Measurements from ENCODE around the gene RTN4.

Gene RTN4

DNA sequence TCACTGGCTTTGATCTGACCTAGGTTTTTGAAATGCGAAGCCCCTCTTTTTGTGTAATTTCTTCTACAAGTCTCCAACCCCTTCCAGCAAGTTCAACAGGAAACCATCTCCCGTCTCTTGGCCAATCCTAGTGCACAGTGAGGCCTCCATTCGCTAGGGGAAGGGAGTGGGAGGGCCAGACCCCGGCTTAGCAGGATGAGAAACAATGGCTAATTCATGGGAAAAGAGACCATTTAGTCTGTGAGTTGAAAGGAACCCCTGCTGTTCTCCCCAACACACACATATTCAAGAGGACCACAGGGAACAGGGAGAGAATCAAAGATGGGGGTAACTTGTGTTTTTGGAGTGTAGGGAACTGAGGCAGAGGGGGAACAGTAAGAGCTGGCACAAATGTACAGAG is 83.0 kb downstream of the RTN4 start:
- Histone ChIP-seq H3K27me3 (ENCODE audit: insufficient read depth, low read length, poor library complexity) (no peaks in the 10 kb centered on the region), H3K36me3 (ENCODE audit: insufficient read depth, low read length) (peaks cover 43% of the 10 kb centered on the region), H3K4me1 (ENCODE audit: insufficient read depth, low read length) (no peaks in the 10 kb centered on the region), H3K79me2 (ENCODE audit: insufficient read depth, low read length) (no peaks in the 10 kb centered on the region), H3K4me3 (ENCODE audit: low read depth in 1 of 2, low read length in 2 of 2) (no peak overlapping the region), H4K20me1 (ENCODE audit: insufficient read depth, low read length) (peaks cover 13% of the 10 kb centered on the region; the same call in 1 of the 2 replicates), H3K9ac (ENCODE audit: low read depth, low read length) (no peak overlapping the region), H3K27ac (ENCODE audit: low read length) (no peak overlapping the region), H3K9me3 (ENCODE audit: insufficient read depth, low read length, severe bottlenecking) (no peaks in the 10 kb centered on the region), H2AFZ (ENCODE audit: low read depth, low read length) (no peak overlapping the region), H3K4me2 (ENCODE audit: insufficient read depth, low read length) (no peak overlapping the region)
- TF ChIP-seq, protein P1, sequence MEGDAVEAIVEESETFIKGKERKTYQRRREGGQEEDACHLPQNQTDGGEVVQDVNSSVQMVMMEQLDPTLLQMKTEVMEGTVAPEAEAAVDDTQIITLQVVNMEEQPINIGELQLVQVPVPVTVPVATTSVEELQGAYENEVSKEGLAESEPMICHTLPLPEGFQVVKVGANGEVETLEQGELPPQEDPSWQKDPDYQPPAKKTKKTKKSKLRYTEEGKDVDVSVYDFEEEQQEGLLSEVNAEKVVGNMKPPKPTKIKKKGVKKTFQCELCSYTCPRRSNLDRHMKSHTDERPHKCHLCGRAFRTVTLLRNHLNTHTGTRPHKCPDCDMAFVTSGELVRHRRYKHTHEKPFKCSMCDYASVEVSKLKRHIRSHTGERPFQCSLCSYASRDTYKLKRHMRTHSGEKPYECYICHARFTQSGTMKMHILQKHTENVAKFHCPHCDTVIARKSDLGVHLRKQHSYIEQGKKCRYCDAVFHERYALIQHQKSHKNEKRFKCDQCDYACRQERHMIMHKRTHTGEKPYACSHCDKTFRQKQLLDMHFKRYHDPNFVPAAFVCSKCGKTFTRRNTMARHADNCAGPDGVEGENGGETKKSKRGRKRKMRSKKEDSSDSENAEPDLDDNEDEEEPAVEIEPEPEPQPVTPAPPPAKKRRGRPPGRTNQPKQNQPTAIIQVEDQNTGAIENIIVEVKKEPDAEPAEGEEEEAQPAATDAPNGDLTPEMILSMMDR (IDR thresholded peaks at IDR 0.05; ENCODE audit: borderline replicate concordance, extremely low read depth, low read length, poor library complexity, severe bottlenecking): no peak
- TF ChIP-seq EZH2 (IDR thresholded peaks at IDR 0.05; ENCODE audit: borderline replicate concordance, low read depth, low read length, severe bottlenecking): no peak
- DNase-seq (no peak), ATAC-seq (ENCODE audit: insufficient read depth, low read depth) (no peak)

DNA sequence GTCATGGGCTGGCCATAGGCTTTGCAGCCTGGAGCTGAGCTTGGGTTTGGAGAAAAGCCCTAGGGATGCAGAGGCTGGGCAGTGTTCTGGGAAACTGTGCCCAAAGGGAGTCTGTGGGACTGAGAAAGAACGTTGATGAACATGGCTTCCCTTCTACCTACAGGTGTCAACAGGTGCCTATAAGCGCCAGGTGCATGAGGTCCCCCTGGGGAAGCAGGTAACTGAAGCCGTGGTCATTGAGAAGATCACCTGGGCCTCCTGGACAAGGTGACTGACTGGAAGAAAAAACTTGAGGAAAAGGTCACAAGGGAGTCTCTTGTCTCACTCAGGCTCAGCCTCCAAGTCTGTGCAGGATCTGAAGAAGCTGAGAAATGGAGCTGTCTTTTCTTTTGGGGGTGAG is 83.4 kb downstream of the RTN4 start:
- Histone ChIP-seq H3K9ac (ENCODE audit: low read depth, low read length) (no peak overlapping the region), H3K27ac (ENCODE audit: low read length) (no peak overlapping the region), H3K9me3 (ENCODE audit: insufficient read depth, low read length, severe bottlenecking) (no peaks in the 10 kb centered on the region), H3K4me2 (ENCODE audit: insufficient read depth, low read length) (no peak overlapping the region), H3K4me1 (ENCODE audit: insufficient read depth, low read length) (no peaks in the 10 kb centered on the region), H3K27me3 (ENCODE audit: insufficient read depth, low read length, poor library complexity) (no peaks in the 10 kb centered on the region), H3K4me3 (ENCODE audit: low read depth in 1 of 2, low read length in 2 of 2) (no peak overlapping the region), H3K79me2 (ENCODE audit: insufficient read depth, low read length) (no peaks in the 10 kb centered on the region), H2AFZ (ENCODE audit: low read depth, low read length) (no peak overlapping the region), H4K20me1 (ENCODE audit: insufficient read depth, low read length) (peaks cover 9% of the 10 kb centered on the region; the same call in 1 of the 2 replicates), H3K36me3 (ENCODE audit: insufficient read depth, low read length) (peaks cover 39% of the 10 kb centered on the region)
- no peak for DNase-seq
- TF ChIP-seq, protein P1 (IDR thresholded peaks at IDR 0.05; ENCODE audit: borderline replicate concordance, extremely low read depth, low read length, poor library complexity, severe bottlenecking): no peak
- TF ChIP-seq EZH2 (IDR thresholded peaks at IDR 0.05; ENCODE audit: borderline replicate concordance, low read depth, low read length, severe bottlenecking): no peak
- no peak for ATAC-seq (ENCODE audit: insufficient read depth, low read depth)

DNA sequence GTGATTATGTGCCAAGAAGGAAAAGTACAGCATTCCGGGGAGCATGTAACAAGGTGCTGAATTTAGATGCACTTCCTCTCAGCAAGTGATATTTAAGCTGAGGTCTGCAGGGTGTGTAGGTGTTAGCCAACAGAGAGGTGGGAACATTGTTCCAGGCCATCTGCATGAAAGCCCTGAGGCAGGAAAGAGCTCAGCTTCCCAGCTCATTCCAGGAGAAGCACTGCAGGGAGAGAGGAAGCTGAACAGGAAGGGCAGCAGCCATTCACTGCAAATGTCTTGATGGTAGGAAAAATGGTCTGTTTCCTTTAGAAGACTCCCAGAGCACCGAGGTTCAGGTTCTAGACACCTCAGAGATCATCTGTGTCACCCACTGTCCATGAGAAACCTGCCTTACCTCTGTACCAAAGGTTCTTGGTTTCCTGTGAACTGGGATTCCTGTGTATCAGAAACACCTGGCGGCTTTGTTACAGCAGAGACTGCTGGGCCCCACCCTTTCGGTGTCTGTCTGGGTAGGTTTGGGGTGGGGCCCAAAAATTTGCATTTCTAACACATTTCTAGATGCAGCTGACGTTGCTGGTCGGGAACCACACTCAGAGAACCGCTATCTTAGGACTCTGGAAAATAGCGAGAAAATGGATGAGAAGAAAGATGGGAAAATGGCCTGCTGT is 84.0 kb downstream of the RTN4 start:
- H3K4me2 ChIP-seq (ENCODE audit: insufficient read depth, low read length): no peak overlapping the region
- no peaks in the 10 kb centered on the region for H3K79me2 ChIP-seq (ENCODE audit: insufficient read depth, low read length)
- TF ChIP-seq, protein P1 (IDR thresholded peaks at IDR 0.05; ENCODE audit: borderline replicate concordance, extremely low read depth, low read length, poor library complexity, severe bottlenecking): no peak
- TF ChIP-seq EZH2 (IDR thresholded peaks at IDR 0.05; ENCODE audit: borderline replicate concordance, low read depth, low read length, severe bottlenecking): no peak
- H4K20me1 ChIP-seq (ENCODE audit: insufficient read depth, low read length): 0 out of 2 replicates have a peak, but pooled peaks cover 5% of the 10 kb centered on the region
- H2AFZ ChIP-seq (ENCODE audit: low read depth, low read length): no peak overlapping the region
- H3K4me1 ChIP-seq (ENCODE audit: insufficient read depth, low read length): no peaks in the 10 kb centered on the region
- ATAC-seq (ENCODE audit: insufficient read depth, low read depth): no peak
- no peak overlapping the region for H3K4me3 ChIP-seq (ENCODE audit: low read depth in 1 of 2, low read length in 2 of 2)
- no peaks in the 10 kb centered on the region for H3K27me3 ChIP-seq (ENCODE audit: insufficient read depth, low read length, poor library complexity)
- no peak for DNase-seq
- peaks cover 34% of the 10 kb centered on the region for H3K36me3 ChIP-seq (ENCODE audit: insufficient read depth, low read length)
- no peak overlapping the region for H3K27ac ChIP-seq (ENCODE audit: low read length)
- H3K9me3 ChIP-seq (ENCODE audit: insufficient read depth, low read length, severe bottlenecking): no peaks in the 10 kb centered on the region
- H3K9ac ChIP-seq (ENCODE audit: low read depth, low read length): no peak overlapping the region
